HG03095 (cell line): ENCODE data around the gene MCTP2.

ENCODE experiments used
- ATAC-seq: cut with Tn5 transposase; IDR thresholded peaks from one replicate; pipeline ENCODE4 v1.9.1; 2021; ENCODE audit warnings: moderate library complexity; ENCODE audit not compliant: unreplicated experiment

MCTP2 gene

GRCh38 chr15:94336817-94337467 is 105.6 kb downstream of the MCTP2 start:
- no peak for ATAC-seq

- no peak for ATAC-seq
Observed at GRCh38 chr15:94338243-94338846, 107.0 kb downstream of the MCTP2 start.

- ATAC-seq, result no peak
Observed at GRCh38 chr15:94346282-94346681, 114.9 kb downstream of the MCTP2 start.

- no peak for ATAC-seq
Observed at GRCh38 chr15:94348084-94348483, 116.7 kb downstream of the MCTP2 start.

- no peak for ATAC-seq
Observed at GRCh38 chr15:94351031-94351535, 119.7 kb downstream of the MCTP2 start.

GRCh38 chr15:94352636-94353487 is 121.5 kb downstream of the MCTP2 start:
- ATAC-seq, result no peak

- ATAC-seq, result no peak
Observed at GRCh38 chr15:94353488-94353820, 122.1 kb downstream of the MCTP2 start.

- ATAC-seq, result no peak
Observed at GRCh38 chr15:94354655-94355054, 123.3 kb downstream of the MCTP2 start.

- no peak for ATAC-seq
Observed at GRCh38 chr15:94359716-94360115, 128.4 kb downstream of the MCTP2 start.

- no peak for ATAC-seq
Observed at GRCh38 chr15:94360251-94360685, 128.9 kb downstream of the MCTP2 start.

GRCh38 chr15:94362385-94363092 is 131.2 kb downstream of the MCTP2 start:
- ATAC-seq, result no peak

- ATAC-seq, result no peak
Observed at GRCh38 chr15:94363382-94363781, 132.0 kb downstream of the MCTP2 start.

GRCh38 chr15:94366781-94367180 is 135.4 kb downstream of the MCTP2 start:
- ATAC-seq, result no peak

- ATAC-seq, result no peak
Observed at GRCh38 chr15:94367726-94368535, 136.6 kb downstream of the MCTP2 start.

GRCh38 chr15:94370206-94370935 is 139.0 kb downstream of the MCTP2 start:
- no peak for ATAC-seq

GRCh38 chr15:94370936-94371285 is 139.6 kb downstream of the MCTP2 start:
- ATAC-seq, result no peak

- no peak for ATAC-seq
Observed at GRCh38 chr15:94372821-94373220, 141.5 kb downstream of the MCTP2 start.

GRCh38 chr15:94375997-94376396 is 144.6 kb downstream of the MCTP2 start:
- ATAC-seq, result no peak

GRCh38 chr15:94379986-94380385 is 148.6 kb downstream of the MCTP2 start:
- ATAC-seq, result no peak

GRCh38 chr15:94380798-94381197 is 149.4 kb downstream of the MCTP2 start:
- ATAC-seq, result no peak
